ENCODE measurements around the gene PPT1.

The PPT1 gene

GRCh38 chr1:40023379-40023944 is 73.6 kb downstream of the PPT1 start:
- no peak for DNase-seq

Data from stimulated activated naive CD4-positive, alpha-beta T cell (primary cell).